Stomach (tissue), 9 donors: ENCODE results near the gene ZNF83. TPM values are rescaled to one million over a fixed set of nuclear protein-coding genes. Genes with fewer than 3 reads are reported as not detected.
"Not testable (repeated sequence)": the region's sequence is repeated elsewhere in the genome, so short reads cannot be mapped to it uniquely, and the experiment has no call there.

Source experiments
- DNase-seq, 2 donors: peaks; one replicate each; pipeline versions ENCODE4 v3.0.0 to v3.0.0-alpha.2; 2013 to 2019
- H3K27ac ChIP-seq, 5 donors: fragments of 200-600 bp in 4 of 5; sonication (generic) in 4 of 5; one replicate each; pipeline ENCODE4 v1.5.1; 2013 to 2019; ENCODE audit warnings: mild to moderate bottlenecking in 1 of 5, moderate library complexity in 1 of 5
- H3K27me3 ChIP-seq, 3 donors: fragments of 200-600 bp; sonication (generic); one replicate each; pipeline ENCODE4 v1.5.1; 2017 to 2019; ENCODE audit warnings: mixed run types in 1 of 3
- H3K36me3 ChIP-seq, 4 donors: fragments of 200-600 bp; sonication (generic); 1 replicate in 3 of 4; 2 replicates in 1 of 4; pipeline ENCODE4 v1.5.1; 2016 to 2019
- H3K4me1 ChIP-seq, 4 donors: fragments of 200-600 bp; sonication (generic); one replicate each; pipeline ENCODE4 v1.5.1; 2016 to 2019
- H3K4me3 ChIP-seq, 4 donors: fragments of 200-600 bp; sonication (generic) in 3 of 4; one replicate each; pipeline ENCODE4 v1.5.1; 2016 to 2019; ENCODE audit warnings: mild to moderate bottlenecking in 1 of 4
- H3K9me3 ChIP-seq, 4 donors: fragments of 200-600 bp; sonication (generic); one replicate each; pipeline ENCODE4 v1.5.1; 2016 to 2019
- CTCF ChIP-seq, 7 experiments: fragments of 450-650 bp in 4 of 7; fragments of 200-600 bp in 3 of 7; sonication (generic) in 3 of 7; IDR thresholded peaks; one replicate each; pipeline ENCODE4 v1.5.1; 2016 to 2019; ENCODE audit warnings: antibody characterized with exemption in 7 of 7, control low read depth in 2 of 7, mild to moderate bottlenecking in 1 of 7
- EP300 ChIP-seq: sonication (generic); formaldehyde crosslinking; IDR thresholded peaks from one replicate; pipeline ENCODE4 v1.6.1; 2017; ENCODE audit warnings: antibody characterized with exemption
- POLR2A ChIP-seq, 4 donors: fragments of 450-650 bp; IDR thresholded peaks; one replicate each; pipeline ENCODE4 v1.6.1; 2016; ENCODE audit warnings: antibody characterized with exemption in 4 of 4, control low read depth in 2 of 4, mild to moderate bottlenecking in 1 of 4, moderate library complexity in 1 of 4
- POLR2AphosphoS5 ChIP-seq, 3 donors: sonication (generic); formaldehyde crosslinking; IDR thresholded peaks; one replicate each; pipeline ENCODE4 v1.6.1; 2016; ENCODE audit warnings: antibody characterized with exemption in 3 of 3
- WGBS, 5 donors: extraction: QIAGEN DNeasy Blood & Tissue Kit in 3 of 5; methylation state at CpG; one replicate each; pipeline versions ENCODE4 v1.1.5 to v1.1.7; 2013 to 2018; 5-methylcytosine and 5-hydroxymethylcytosine counted together
- intact Hi-C: fragments of 100-400 bp; cut with DNase I; formaldehyde crosslinking; loops from one replicate; pipeline ENCODE4 v1.15.1; 2023; ENCODE audit warnings: low total_unique reads
- polyA plus RNA-seq, 3 donors: library from polyadenylated mRNA; stranded (reverse); fragments of 200-250 nt; gene quantifications; one replicate each; pipeline ENCODE4 v1.2.3, GENCODE V29; 2013
- total RNA-seq, 5 donors: library from RNA; depleted of rRNA; stranded (reverse); fragments of >200 nt; gene quantifications; one replicate each; pipeline versions ENCODE4 v1.1.0 to v1.2.3, GENCODE V29; 2014 to 2016
- donor health status: healthy with polysubstance abuse.
- donor health status: Bipolar disorder and iron deficiency.
- donor health status: healthy.

The ZNF83 gene
- total and polyA plus RNA-seq, 8 donors: 10.3 to 115 (median 33.9) TPM

- peaks cover 0 to 62% (median 31%) of the 10 kb centered on the region in 4 donors for H3K9me3 ChIP-seq
- TF ChIP-seq EP300: no peak
- H3K4me3 ChIP-seq: no peak overlapping the region
- no peaks in the 10 kb centered on the region for H3K4me1 ChIP-seq
- intact Hi-C loops: no loop called here
- H3K27me3 ChIP-seq: no peaks in the 10 kb centered on the region
- peaks cover 0 to 94% (median 69%) of the 10 kb centered on the region in 4 donors for H3K36me3 ChIP-seq
- 66 to 99% (median 96%) methylated on average over 3 of the region's 3 CpGs for WGBS, 5 donors
- DNase-seq: no peak
- H3K27ac ChIP-seq: no peak overlapping the region
Measured at GRCh38 chr19:52592301-52592700, 45.9 kb downstream of the ZNF83 start.

GRCh38 chr19:52590728-52591127 lies 47.4 kb downstream of the ZNF83 start:
- no peaks in the 10 kb centered on the region for H3K27me3 ChIP-seq
- DNase-seq: no peak
- no peaks in the 10 kb centered on the region for H3K4me1 ChIP-seq
- H3K36me3 ChIP-seq: peaks cover 0 to 97% (median 63%) of the 10 kb centered on the region in 4 donors
- H3K4me3 ChIP-seq: no peak overlapping the region
- no peak overlapping the region for H3K27ac ChIP-seq
- WGBS, 5 donors: 90 to 95% (median 91%) methylated on average over 5 of the region's 5 CpGs
- intact Hi-C loops: no loop called here
- TF ChIP-seq POLR2A (IDR thresholded peaks at IDR 0.05): no peak
- peaks cover 0 to 63% (median 31%) of the 10 kb centered on the region in 4 donors for H3K9me3 ChIP-seq

GRCh38 chr19:52585604-52586003 lies 52.6 kb downstream of the ZNF83 start:
- 88 to 95% (median 91%) methylated on average over 6 of the region's 6 CpGs for WGBS, 5 donors
- no peak for DNase-seq
- Histone ChIP-seq H3K27me3 (no peaks in the 10 kb centered on the region), H3K4me3 (no peak overlapping the region), H3K4me1 (no peaks in the 10 kb centered on the region), H3K9me3 (peaks cover 0 to 89% (median 38%) of the 10 kb centered on the region in 4 donors), H3K36me3 (peaks cover 22 to 95% (median 74%) of the 10 kb centered on the region in 4 donors), H3K27ac (no peak overlapping the region)
- intact Hi-C loops: no loop called here
- TF ChIP-seq CTCF (IDR thresholded peaks at IDR 0.05) (no peak), EP300 (no peak), POLR2AphosphoS5 (IDR thresholded peaks at IDR 0.05) (no peak), POLR2A (IDR thresholded peaks at IDR 0.05) (no peak)

GRCh38 chr19:52584736-52585440 lies 53.3 kb downstream of the ZNF83 start:
- Histone ChIP-seq H3K4me1 (no peaks in the 10 kb centered on the region), H3K4me3 (peak overlapping the region in 1 of 4 donors; percentile 22), H3K9me3 (peaks cover 0 to 91% (median 42%) of the 10 kb centered on the region in 4 donors), H3K36me3 (peaks cover 24 to 95% (median 74%) of the 10 kb centered on the region in 4 donors), H3K27ac (no peak overlapping the region), H3K27me3 (no peaks in the 10 kb centered on the region)
- 38 to 74% (median 61%) methylated on average over 39 of the region's 39 CpGs for WGBS, 5 donors
- intact Hi-C loops: no loop called here
- TF ChIP-seq CTCF (IDR thresholded peaks at IDR 0.05) (no peak), POLR2A (IDR thresholded peaks at IDR 0.05) (no peak), EP300 (no peak), POLR2AphosphoS5 (IDR thresholded peaks at IDR 0.05) (no peak)
- DNase-seq: no peak

GRCh38 chr19:52570000-52570861 lies 67.9 kb downstream of the ZNF83 start, which contains the start of gene ZNF701:
Gene ZNF701, plus strand, starts transcription at chr19:52570287. Its CDS starts 3,861 bp downstream, at chr19:52574148.
- intact Hi-C loops: no loop called here
- peak in 2 of 4 donors; percentile 38 to 77 for TF ChIP-seq POLR2A (IDR thresholded peaks at IDR 0.05)
- peak in 4 of 7 experiments; percentile 7 to 60 (median 28) for TF ChIP-seq CTCF (IDR thresholded peaks at IDR 0.05)
- TF ChIP-seq POLR2AphosphoS5 (IDR thresholded peaks at IDR 0.05): peak; percentile 93 to 99 (median 98)
- no peak for TF ChIP-seq EP300
- no peaks in the 10 kb centered on the region for H3K27me3 ChIP-seq
- H3K4me3 ChIP-seq: peak within 1 kb of the TSS; percentile 62 to 87 (median 76)
- H3K27ac ChIP-seq: peak within 1 kb of the TSS; percentile 82 to 92 (median 88)
- peaks cover 20 to 37% (median 35%) of the 10 kb centered on the region in 4 donors for H3K36me3 ChIP-seq
- 0 to 1% (median 1%) methylated on average over 53 to 57 of the region's 57 CpGs for WGBS, 5 donors
- H3K4me1 ChIP-seq: peaks cover 5 to 21% (median 18%) of the 10 kb centered on the region in 4 donors
- H3K9me3 ChIP-seq: peaks cover 0 to 58% (median 27%) of the 10 kb centered on the region in 4 donors
- DNase-seq: peak; percentile 97 to 98

- 6 to 12% (median 8%) methylated on average over 13 of the region's 13 CpGs for WGBS, 5 donors
- Histone ChIP-seq H3K4me1 (peaks cover 5 to 21% (median 18%) of the 10 kb centered on the region in 4 donors), H3K27ac (peak overlapping the region; percentile 67 to 92 (median 87)), H3K36me3 (peaks cover 13 to 34% (median 32%) of the 10 kb centered on the region in 4 donors), H3K9me3 (peaks cover 0 to 64% (median 28%) of the 10 kb centered on the region in 4 donors), H3K4me3 (peak overlapping the region; percentile 62 to 87 (median 76))
- peak; percentile 26 to 83 for DNase-seq
- intact Hi-C loops, H3K27me3 ChIP-seq: not testable (repeated sequence)
Measured at GRCh38 chr19:52569638-52569999, 68.5 kb downstream of the ZNF83 start.
